Right ventricle myocardium superior (tissue), 1 donor: Measurements from ENCODE around the gene IL16. TPM values are rescaled to one million over a fixed set of nuclear protein-coding genes. Genes with fewer than 3 reads are reported as not detected.
"Not testable (repeated sequence)": the region's sequence is repeated elsewhere in the genome, so short reads cannot be mapped to it uniquely, and the experiment has no call there.

Experiments
- ATAC-seq: fragments of 200-7000 bp; cut with Tn5 transposase; one replicate; pipeline ENCODE4 v1.9.1; 2020; ENCODE audit warnings: mild to moderate bottlenecking; ENCODE audit not compliant: poor library complexity
- DNase-seq: peaks from one replicate; pipeline ENCODE4 v3.0.0-alpha.2; 2020
- intact Hi-C: fragments of 100-400 bp; cut with DNase I; formaldehyde crosslinking; loops from one replicate; pipeline ENCODE4 v1.11.2; 2022
- total RNA-seq: library from RNA; stranded (reverse); fragmentation: NEBNext Ultra II Directional; extraction: Animal tissue kit (Norgen Biotek cat#: 25700); gene quantifications from one replicate; pipeline ENCODE4 v1.2.1, GENCODE V29; 2021
- donor health status: DM: no; HTN: yes; CAD: no; lungs with severe emphysema.

IL16 gene
- total RNA-seq, 1 donor from 2014 or later, result 2.7 TPM

- no peak for ATAC-seq
- DNase-seq, result no peak
- intact Hi-C loops, result no loop called here
These were observed 1.3 kb upstream of the IL16 start for GRCh38 chr15:81195339-81195864.

GRCh38 chr15:81197255-81197630, 564 bp downstream of the IL16 start:
- intact Hi-C loops, result no loop called here
- no peak for ATAC-seq
- DNase-seq, result no peak

- DNase-seq (no peak), ATAC-seq (no peak)
- intact Hi-C loops, result no loop called here
These were observed 1.1 kb downstream of the IL16 start for GRCh38 chr15:81197688-81198281.

- DNase-seq (no peak), ATAC-seq (no peak)
- intact Hi-C loops, result no loop called here
These were observed 2.5 kb downstream of the IL16 start for GRCh38 chr15:81199031-81199779.

- ATAC-seq, result no peak
- intact Hi-C loops, result no loop called here
These were observed 9.3 kb downstream of the IL16 start for GRCh38 chr15:81206018-81206417.

GRCh38 chr15:81207987-81208386, 11.3 kb downstream of the IL16 start:
- intact Hi-C loops, DNase-seq, ATAC-seq: not testable (repeated sequence)

More at GRCh38 chr15:81206018-81206417, 9.3 kb downstream of the IL16 start:
- no peak for DNase-seq

GRCh38 chr15:81209635-81210034, 13.0 kb downstream of the IL16 start:
- intact Hi-C loops, result no loop called here
- DNase-seq (no peak), ATAC-seq (peak; percentile 80)

GRCh38 chr15:81211376-81211775, 14.7 kb downstream of the IL16 start:
- intact Hi-C loops, result no loop called here
- ATAC-seq (peak; percentile 69), DNase-seq (peak; percentile 42)

- DNase-seq (no peak), ATAC-seq (no peak)
- intact Hi-C loops, result no loop called here
These were observed 17.3 kb downstream of the IL16 start for GRCh38 chr15:81213982-81214381.

- ATAC-seq, result no peak
- intact Hi-C loops, result no loop called here
- no peak for DNase-seq
These were observed 18.9 kb downstream of the IL16 start for GRCh38 chr15:81215531-81215930.

GRCh38 chr15:81215983-81216382, 19.3 kb downstream of the IL16 start:
- ATAC-seq (no peak), DNase-seq (no peak)
- intact Hi-C loops, result no loop called here

- ATAC-seq (peak; percentile 14), DNase-seq (no peak)
- intact Hi-C loops, result no loop called here
These were observed 19.7 kb downstream of the IL16 start for GRCh38 chr15:81216422-81216821.

- ATAC-seq (peak; percentile 71), DNase-seq (peak; percentile 54)
- intact Hi-C loops, result no loop called here
These were observed 24.8 kb downstream of the IL16 start for GRCh38 chr15:81221449-81221848.

GRCh38 chr15:81222007-81222406, 25.3 kb downstream of the IL16 start:
- intact Hi-C loops, result no loop called here
- ATAC-seq, result no peak
- no peak for DNase-seq

GRCh38 chr15:81223346-81223971, 26.8 kb downstream of the IL16 start:
- DNase-seq (no peak), ATAC-seq (no peak)
- intact Hi-C loops, result no loop called here

GRCh38 chr15:81224232-81224631, 27.6 kb downstream of the IL16 start:
- intact Hi-C loops, result no loop called here
- peak; percentile 46 for DNase-seq
- ATAC-seq, result peak; percentile 3

GRCh38 chr15:81225161-81225671, 28.5 kb downstream of the IL16 start:
- intact Hi-C loops, result no loop called here
- ATAC-seq (peak; percentile 73), DNase-seq (peak; percentile 78)

GRCh38 chr15:81227716-81228115, 31.0 kb downstream of the IL16 start:
- ATAC-seq (no peak), DNase-seq (no peak)
- intact Hi-C loops, result no loop called here

GRCh38 chr15:81229586-81229985, 32.9 kb downstream of the IL16 start:
- ATAC-seq (peak; percentile 80), DNase-seq (peak; percentile 77)
- intact Hi-C loops, result no loop called here
